NCI-H2171 (cell line): Measurements from ENCODE around the gene ZIC2.
"Not testable (repeated sequence)": the region's sequence is repeated elsewhere in the genome, so short reads cannot be mapped to it uniquely, and the experiment has no call there.

Experiments used
- DNase-seq: peaks from one replicate; lab custom pipeline; 2025; lab: John Stamatoyannopoulos, UW

Gene ZIC2

GRCh38 chr13:99981735-99982035 lies at the start of gene ZIC2:
Gene ZIC2, plus strand, starts transcription at chr13:99981784. Its CDS starts 281 bp downstream, at chr13:99982065.
- DNase-seq, result peak; percentile 66

GRCh38 chr13:99932912-99933311 lies 48.7 kb upstream of the ZIC2 start:
- no peak for DNase-seq

- DNase-seq, result no peak
Measured at GRCh38 chr13:99935772-99936171, 45.8 kb upstream of the ZIC2 start.

GRCh38 chr13:99938635-99939034 lies 42.9 kb upstream of the ZIC2 start:
- DNase-seq, result no peak

- no peak for DNase-seq
Measured at GRCh38 chr13:99941086-99941485, 40.5 kb upstream of the ZIC2 start.

GRCh38 chr13:99941911-99942310 lies 39.7 kb upstream of the ZIC2 start:
- no peak for DNase-seq

- no peak for DNase-seq
Measured at GRCh38 chr13:99944102-99944501, 37.5 kb upstream of the ZIC2 start.

GRCh38 chr13:99944606-99945005 lies 37.0 kb upstream of the ZIC2 start:
- DNase-seq, result no peak

GRCh38 chr13:99945515-99945914 lies 36.1 kb upstream of the ZIC2 start:
- DNase-seq, result not testable (repeated sequence)

- no peak for DNase-seq
Measured at GRCh38 chr13:99947666-99948065, 33.9 kb upstream of the ZIC2 start.

GRCh38 chr13:99948411-99948810 lies 33.2 kb upstream of the ZIC2 start:
- DNase-seq, result no peak

GRCh38 chr13:99948907-99949678 lies 32.5 kb upstream of the ZIC2 start:
- no peak for DNase-seq

GRCh38 chr13:99949679-99950413 lies 31.7 kb upstream of the ZIC2 start:
- no peak for DNase-seq

GRCh38 chr13:99951666-99952065 lies 29.9 kb upstream of the ZIC2 start:
- not testable (repeated sequence) for DNase-seq

GRCh38 chr13:99953138-99953755 lies 28.3 kb upstream of the ZIC2 start:
- no peak for DNase-seq

GRCh38 chr13:99955107-99955746 lies 26.4 kb upstream of the ZIC2 start:
- DNase-seq, result no peak

- no peak for DNase-seq
Measured at GRCh38 chr13:99955747-99956472, 25.7 kb upstream of the ZIC2 start.

- no peak for DNase-seq
Measured at GRCh38 chr13:99956473-99957349, 24.9 kb upstream of the ZIC2 start.

GRCh38 chr13:99958406-99959126 lies 23.0 kb upstream of the ZIC2 start:
- DNase-seq, result no peak

GRCh38 chr13:99959127-99959539 lies 22.5 kb upstream of the ZIC2 start:
- no peak for DNase-seq
